ENCODE data around the gene CDH13.

The CDH13 gene

GRCh38 chr16:83807710-83808572 is 1181.2 kb downstream of the CDH13 start, which contains the start of gene HSBP1:
Gene HSBP1, plus strand, starts transcription at chr16:83807978. Its CDS starts 99 bp downstream, at chr16:83808077.
- peak; percentile 94 for DNase-seq (ENCODE audit: low spot score)

- DNase-seq (ENCODE audit: low spot score), result no peak
Observed at GRCh38 chr16:83808573-83809014, 1181.8 kb downstream of the CDH13 start.

GRCh38 chr16:83809092-83809491 is 1182.3 kb downstream of the CDH13 start:
- no peak for DNase-seq (ENCODE audit: low spot score)

GRCh38 chr16:83810901-83811300 is 1184.1 kb downstream of the CDH13 start:
- DNase-seq (ENCODE audit: low spot score), result no peak

GRCh38 chr16:83813823-83814658 is 1187.3 kb downstream of the CDH13 start:
- no peak for DNase-seq (ENCODE audit: low spot score)

GRCh38 chr16:83814659-83814985 is 1187.9 kb downstream of the CDH13 start:
- DNase-seq (ENCODE audit: low spot score), result no peak

GRCh38 chr16:83817022-83817421 is 1190.3 kb downstream of the CDH13 start:
- DNase-seq (ENCODE audit: low spot score), result no peak

GRCh38 chr16:83818276-83818675 is 1191.5 kb downstream of the CDH13 start:
- DNase-seq (ENCODE audit: low spot score), result no peak

- no peak for DNase-seq (ENCODE audit: low spot score)
Observed at GRCh38 chr16:83819361-83819760, 1192.6 kb downstream of the CDH13 start.

- DNase-seq (ENCODE audit: low spot score), result peak; percentile 83
Observed at GRCh38 chr16:83826146-83826913, 1199.6 kb downstream of the CDH13 start.

GRCh38 chr16:83830091-83830768 is 1203.5 kb downstream of the CDH13 start:
- no peak for DNase-seq (ENCODE audit: low spot score)

GRCh38 chr16:83830769-83831455 is 1204.1 kb downstream of the CDH13 start:
- no peak for DNase-seq (ENCODE audit: low spot score)

GRCh38 chr16:83831456-83831987 is 1204.8 kb downstream of the CDH13 start:
- no peak for DNase-seq (ENCODE audit: low spot score)

- no peak for DNase-seq (ENCODE audit: low spot score)
Observed at GRCh38 chr16:83833921-83834320, 1207.2 kb downstream of the CDH13 start.

GRCh38 chr16:83835586-83836566 is 1209.1 kb downstream of the CDH13 start:
- DNase-seq (ENCODE audit: low spot score), result no peak

- DNase-seq (ENCODE audit: low spot score), result no peak
Observed at GRCh38 chr16:83837566-83837965, 1210.8 kb downstream of the CDH13 start.

GRCh38 chr16:83838151-83838550 is 1211.4 kb downstream of the CDH13 start:
- no peak for DNase-seq (ENCODE audit: low spot score)

- no peak for DNase-seq (ENCODE audit: low spot score)
Observed at GRCh38 chr16:83839561-83839960, 1212.8 kb downstream of the CDH13 start.

GRCh38 chr16:83840060-83840617 is 1213.4 kb downstream of the CDH13 start:
- no peak for DNase-seq (ENCODE audit: low spot score)

Data from HuH-7 (cell line).